ENCODE results near the gene C4orf50.

DNA sequence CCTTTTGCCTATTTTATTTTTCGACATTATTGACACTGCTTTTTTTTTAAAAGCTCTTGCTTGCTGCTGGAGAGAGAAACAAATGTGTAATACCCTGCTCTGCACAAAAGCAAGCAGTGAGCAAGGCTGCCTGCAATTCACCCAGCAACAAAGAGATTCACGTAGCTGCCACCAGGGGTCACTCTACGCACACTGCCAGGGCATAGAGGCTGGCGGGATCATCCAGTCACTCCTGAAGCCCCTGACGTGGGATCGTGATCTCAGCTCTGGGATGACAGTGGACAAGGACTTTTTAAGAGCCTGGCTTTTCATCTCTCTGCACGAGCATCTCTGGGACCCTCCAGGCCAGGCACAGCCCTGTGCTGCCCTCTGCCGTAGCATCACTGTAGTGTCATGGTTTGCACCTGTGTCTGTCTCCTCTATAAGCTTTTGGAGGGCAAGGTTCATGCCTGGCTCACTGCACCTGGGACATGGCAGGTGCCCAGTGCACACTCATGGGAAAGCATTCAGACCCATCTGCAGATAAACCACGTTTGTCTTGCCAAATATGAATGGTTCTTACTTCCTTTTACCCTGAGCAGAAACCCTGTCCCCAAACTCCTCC lies 19.8 kb downstream of the C4orf50 start:
- no peak for TF ChIP-seq GATA2 (IDR thresholded peaks at IDR 0.05; ENCODE audit: low read depth, low read length)
- no peak for TF ChIP-seq GATA3 (IDR thresholded peaks at IDR 0.05; ENCODE audit: low read depth, low read length)
